NCI-H2171 (cell line): ENCODE results near the gene DSCAML1.
A peak's percentile ranks its signal among the peaks of the same experiment; 100 is the strongest.

Experiments
- DNase-seq: peaks from one replicate; lab custom pipeline; 2025; lab: John Stamatoyannopoulos, UW

Gene DSCAML1

DNA sequence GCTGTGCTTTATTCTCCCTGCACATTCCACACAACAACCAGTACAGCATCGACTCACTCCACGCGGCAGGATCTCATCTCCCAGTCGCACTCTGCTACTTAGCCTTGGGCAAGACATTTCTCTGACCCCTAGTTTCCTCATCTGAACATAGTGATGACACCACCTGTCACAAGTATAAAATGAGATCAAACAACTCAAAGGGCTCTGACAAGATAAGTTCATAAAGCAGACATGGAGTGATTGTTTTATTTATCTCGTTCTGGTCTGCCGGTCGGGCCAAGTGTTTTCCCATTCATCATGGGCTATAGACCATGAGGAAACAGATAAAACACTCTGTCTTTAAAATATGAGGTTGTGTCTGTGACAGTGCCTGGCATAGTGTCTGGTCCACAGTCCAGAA is 35.0 kb downstream of the DSCAML1 start:
- DNase-seq, result no peak

DNA sequence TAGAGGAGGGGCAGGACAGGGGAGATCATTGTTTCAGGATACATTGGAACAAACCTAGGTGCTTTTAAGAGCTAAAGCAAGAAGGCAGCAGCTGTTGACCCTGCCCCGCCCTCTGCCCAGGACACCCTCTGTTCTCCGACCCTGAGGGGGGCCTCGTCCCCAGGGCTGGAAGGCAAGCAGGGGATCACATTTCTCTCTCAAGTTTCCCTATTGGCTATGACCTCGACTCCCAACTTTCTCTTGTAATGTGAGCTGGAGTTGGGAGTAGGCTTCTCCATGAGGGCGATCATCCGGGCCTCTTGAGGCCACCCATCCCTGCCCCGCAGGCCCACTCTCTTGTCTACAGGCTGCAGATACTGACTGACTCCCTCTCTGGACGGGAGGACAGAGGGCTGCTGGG is 37.7 kb downstream of the DSCAML1 start:
- peak; percentile 62 for DNase-seq

DNA sequence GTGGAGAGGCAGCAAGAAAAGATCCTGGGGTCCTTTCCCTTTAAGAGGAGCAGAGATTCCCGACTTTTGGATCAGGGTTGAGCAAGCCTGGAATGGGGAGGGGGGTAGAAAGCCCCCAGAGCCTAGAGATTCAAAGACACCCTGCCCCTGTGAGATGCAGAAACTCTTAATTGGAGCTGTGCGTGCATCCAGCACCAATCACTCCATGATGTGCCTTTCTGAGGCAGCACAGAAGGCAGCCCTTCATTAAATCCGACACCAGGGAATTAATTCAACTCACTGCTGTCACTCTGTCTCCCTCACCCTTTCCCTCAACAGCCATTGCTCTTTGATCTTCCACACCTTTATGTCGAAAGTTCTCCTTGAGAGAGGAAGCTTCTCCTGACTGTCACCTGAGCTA is 43.0 kb downstream of the DSCAML1 start:
- DNase-seq, result no peak

DNA sequence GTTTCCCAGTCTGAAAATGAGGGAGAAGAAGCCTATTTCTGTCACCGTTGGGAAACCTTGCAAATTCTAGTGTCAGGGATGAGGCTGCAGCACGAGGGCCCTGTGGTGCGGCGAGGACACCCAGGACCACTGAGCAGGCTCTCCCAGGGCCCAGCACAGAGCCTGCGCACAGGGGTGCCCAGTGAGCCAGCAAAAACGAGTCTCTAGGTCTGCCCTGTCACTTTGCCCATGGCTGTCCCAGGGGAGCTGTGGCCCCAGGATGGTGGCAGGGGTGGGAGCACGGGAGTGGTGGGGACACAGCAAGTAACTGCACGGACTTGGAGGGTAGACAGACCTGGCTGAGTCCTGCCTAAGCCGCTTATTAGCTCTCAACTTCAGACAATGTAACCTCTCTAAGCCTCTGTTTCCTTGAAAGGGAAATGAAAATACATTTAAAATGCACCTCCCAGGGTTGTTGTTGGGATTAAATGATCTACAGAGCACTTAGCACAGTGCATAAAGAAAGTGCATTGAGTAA is 44.2 kb downstream of the DSCAML1 start:
- DNase-seq, result no peak

DNA sequence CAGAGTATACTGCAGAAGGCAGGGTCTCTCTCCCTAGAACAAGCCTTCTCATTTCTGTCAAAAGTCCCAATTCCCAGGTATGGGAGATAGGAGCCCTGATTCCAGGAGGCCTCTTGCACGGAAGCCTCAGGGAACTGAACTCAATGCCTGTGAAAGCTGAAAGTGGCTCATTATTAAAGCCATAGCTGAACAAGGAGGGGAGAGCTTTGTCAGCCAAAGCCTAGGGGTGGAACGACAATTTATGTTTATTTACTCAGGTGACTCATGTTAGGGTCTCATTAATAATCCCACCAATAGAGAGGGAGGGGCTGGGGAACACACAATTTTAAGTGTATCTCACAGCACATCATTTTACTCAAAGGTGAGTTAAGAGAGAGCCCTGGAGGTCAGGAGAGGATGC is 44.9 kb downstream of the DSCAML1 start:
- no peak for DNase-seq

DNA sequence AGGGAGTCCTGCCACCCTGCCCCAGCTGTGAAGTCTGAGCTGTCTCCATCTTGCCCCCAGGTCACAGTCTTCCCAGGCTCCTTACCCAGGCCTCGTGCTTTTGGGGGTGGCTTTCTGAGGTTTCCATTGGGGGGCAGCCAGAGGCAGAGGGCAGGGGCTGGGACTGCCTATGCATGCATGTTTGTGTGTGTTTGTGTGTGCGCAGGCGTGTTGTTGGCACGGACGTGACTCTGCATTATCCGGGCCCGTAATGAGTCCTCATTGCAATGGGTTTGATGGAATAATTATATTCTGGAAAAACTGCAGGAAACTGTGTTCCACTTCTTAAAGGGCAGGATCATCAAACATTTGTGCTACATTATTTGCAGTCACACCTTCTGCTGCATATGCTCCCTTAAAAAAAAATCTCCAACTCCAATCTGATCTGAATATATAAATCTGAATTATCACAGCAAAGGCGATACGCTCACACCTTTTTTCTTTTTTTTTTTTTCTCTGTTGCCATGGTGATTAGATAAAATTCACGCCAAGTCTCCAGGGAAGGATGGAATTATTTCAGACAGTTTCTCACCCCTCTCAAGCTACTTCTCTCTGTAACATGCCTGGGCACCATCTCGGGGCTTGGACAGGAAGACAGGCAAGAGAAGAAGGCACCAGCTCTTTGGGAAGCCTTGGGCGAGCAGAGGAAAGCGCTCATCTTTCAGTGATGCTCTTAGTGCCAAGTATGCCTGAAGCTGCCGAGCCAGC is 45.9 kb downstream of the DSCAML1 start:
- no peak for DNase-seq

DNA sequence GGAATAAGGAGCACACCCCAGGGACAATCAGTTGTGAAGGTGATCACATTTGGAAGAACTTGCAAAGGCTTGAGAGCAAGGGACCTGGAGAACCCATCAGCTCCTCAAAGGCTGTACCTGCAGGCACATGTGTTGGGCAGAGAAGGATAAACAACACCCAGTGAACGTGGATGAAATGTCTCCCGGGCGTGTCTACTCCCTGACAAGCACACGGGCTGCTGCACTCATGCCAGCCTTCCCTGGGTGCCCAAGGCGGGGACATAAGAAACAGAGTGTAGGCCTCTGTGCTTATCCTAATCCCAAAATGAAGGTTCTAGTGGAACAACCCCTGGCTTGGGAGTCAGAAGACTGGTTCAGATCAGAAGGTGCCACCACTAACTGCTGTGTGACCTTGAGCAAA is 46.7 kb downstream of the DSCAML1 start:
- DNase-seq, result no peak

DNA sequence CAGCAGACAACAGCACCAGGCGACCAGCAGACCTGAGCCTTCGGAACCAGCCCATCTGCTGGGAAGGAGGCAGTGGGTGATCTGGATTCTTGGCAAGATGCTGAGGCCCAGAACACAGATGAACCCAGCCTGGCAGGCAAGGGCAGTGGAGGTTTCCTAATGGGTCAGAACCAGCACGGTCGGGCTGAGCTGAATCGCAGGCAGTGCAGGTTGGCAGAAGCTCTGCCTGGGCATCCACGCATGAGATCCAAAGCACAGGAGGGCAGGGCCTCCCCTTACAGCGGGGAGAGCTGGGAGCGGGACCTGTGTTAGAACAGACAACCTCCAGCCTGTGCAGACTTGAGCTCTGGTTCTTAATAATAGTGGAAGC is 47.5 kb downstream of the DSCAML1 start:
- DNase-seq, result no peak

DNA sequence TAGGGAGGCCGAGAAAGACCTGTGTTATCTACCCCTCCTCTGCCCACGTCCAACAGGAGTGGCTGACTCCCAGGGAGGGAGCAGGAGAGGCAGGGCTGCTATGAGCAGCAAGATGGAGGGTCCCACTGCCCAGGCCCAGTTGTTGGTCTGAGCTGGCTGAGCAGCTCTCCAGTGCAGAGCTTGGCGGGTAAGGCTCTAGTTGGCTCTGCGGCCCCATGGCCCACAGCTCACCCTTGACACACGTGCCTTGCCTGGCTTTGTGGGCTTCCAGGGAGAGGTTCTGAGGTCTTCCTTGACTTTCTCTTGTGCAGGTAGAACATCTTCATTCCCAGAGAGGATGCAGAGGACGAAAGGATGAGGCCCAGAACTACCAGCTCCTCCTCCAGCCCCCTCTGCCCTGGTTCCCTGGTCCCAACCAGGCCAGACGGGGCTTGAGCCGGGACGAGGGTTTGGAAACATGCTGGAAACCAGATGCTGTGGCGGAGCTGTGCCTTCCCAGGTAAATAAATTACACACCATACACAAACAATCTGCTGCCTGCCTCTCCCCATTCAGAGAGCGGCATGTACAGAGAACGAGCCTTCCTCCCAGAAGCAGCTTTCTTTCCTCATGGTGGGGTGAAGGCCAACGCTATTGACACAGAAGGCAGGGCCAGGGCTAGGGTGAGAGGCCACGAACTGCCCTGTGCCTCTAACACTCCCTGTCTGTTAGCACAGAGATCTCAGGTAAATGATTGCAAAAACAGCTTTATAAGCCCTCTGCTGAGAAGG is 48.1 kb downstream of the DSCAML1 start:
- no peak for DNase-seq

DNA sequence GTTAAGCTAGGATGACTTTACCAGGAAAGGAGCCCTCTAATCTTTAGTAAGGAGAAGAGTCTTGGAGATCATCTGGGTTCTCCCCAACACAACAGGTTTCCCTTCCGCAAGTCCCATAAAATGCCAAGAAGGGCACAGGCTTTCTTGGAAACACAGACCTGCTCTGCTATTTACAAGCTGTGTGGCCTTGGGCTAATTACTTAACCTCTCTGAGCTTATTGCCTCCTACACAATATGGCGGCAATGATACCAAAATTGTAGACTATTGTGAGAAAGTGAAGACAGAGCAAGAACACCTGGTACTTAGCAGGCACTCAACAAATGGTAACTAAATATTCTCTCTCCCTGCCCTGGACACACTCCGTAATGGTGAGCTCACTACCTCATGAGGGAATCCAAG is 49.1 kb downstream of the DSCAML1 start:
- no peak for DNase-seq

DNA sequence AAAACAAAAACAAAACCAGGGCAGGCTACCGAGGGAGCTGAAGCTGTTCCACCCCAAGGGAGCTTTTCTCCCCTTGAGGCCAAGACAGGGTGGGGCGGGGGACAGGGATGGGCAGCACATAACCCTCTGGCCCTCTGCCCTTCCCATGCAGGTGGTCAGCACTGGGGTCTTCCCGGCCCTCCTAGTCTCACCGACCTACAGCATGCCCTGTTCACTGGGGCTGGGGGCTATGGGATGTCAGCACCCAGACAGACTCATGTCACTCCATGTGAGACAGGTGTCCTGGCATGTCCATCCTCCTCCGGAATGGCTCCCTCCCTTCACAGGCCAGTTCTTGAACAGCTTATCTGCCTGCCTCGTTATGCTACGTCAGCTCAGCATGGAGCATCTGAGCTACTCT is 51.7 kb downstream of the DSCAML1 start:
- DNase-seq, result no peak

DNA sequence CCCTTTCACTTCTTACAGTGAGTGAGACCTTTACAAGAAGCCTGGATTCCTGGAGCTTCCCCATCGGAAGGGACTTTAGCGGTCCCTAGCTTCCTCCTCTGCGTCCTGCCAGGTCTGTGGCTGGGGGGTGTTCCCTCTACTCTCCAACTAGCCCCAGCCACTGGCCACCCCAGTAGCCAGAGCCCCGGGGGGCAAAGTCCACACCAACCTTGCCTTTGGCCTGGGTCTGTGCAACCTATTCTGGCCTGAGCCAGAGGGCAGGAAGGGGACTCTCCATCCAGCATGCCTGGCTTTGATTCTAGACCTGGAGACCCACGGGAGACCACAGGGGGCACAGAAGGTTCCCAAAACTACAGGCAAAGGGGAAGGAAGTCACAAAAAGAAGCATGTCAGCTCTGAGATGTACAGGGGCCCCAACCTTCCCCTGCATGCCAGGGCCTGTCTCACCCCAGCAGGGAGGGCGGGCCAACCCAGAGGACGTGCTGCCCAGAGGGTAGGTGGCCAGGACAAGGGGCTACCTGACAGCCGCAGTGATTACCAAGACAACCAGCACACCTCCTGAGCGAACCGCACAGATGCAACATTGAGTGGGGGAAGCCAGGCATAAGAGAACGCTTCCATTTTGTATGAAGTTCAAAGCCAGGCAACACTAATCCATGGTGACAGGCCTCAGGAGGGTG is 52.4 kb downstream of the DSCAML1 start:
- DNase-seq, result no peak

DNA sequence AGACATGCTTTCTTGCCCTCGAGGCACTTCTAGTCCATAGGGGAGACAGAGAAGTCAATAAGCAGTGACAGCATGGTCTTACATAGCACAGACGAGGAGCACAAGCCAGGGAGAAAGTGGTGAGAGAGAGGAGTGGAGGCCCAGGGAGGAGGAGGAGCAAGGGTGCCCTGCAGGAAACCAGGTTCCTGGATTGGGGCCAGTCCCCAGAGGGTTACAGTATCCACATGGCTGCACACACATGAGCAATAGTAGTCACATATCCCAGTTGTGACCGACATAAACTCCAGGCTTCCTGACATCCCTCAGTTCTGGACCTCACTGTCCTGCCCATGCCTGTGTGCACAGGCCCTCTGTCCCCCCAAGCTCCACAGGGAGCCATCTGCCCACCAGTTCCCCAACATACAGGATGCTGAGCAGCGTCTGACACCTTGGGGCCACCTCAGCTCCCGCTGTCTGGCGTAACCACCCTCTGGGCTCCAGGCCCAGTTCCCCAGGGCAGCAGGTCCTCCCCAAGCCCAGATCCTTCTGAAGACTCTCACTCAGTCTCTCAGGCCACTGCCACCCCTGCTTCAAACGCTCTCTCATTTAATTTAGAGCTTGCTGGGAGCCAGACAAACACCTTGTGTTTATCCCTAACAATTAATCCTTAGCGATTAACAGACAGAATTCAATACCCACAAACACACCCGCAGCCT is 53.7 kb downstream of the DSCAML1 start:
- DNase-seq, result peak; percentile 19

DNA sequence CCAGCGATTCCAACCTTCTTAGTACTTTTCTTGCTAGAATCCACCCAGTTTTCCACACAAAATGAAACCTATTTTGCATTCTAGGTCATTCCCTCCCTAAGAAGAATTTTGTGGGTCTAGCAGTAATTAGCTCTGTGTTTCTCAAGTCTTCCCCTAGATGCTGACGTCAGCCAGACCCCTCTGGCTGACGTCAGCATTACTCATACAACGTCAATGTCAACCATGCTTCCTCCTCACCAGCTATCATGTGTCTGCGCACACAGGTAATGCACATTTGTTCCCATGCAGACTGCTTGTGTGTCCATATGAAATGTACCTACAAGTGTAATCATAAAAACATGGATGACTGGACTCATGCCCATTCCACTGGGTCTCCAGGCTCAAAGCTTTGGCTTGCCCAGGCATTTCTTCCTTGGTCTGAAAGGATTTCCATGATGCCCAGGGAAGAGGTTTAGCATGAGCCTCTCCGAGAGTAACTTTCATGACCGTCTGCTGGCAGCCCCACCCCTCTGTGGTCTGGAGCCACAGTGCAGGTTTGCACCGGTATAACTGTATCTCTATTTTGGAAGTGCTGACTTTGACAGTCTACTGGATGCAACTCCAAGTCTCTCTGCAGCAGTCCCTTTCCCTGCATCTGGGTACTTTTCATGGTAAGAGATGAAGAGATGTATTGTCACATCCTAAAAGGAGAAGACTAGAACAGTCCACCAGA is 58.6 kb downstream of the DSCAML1 start:
- DNase-seq, result no peak

DNA sequence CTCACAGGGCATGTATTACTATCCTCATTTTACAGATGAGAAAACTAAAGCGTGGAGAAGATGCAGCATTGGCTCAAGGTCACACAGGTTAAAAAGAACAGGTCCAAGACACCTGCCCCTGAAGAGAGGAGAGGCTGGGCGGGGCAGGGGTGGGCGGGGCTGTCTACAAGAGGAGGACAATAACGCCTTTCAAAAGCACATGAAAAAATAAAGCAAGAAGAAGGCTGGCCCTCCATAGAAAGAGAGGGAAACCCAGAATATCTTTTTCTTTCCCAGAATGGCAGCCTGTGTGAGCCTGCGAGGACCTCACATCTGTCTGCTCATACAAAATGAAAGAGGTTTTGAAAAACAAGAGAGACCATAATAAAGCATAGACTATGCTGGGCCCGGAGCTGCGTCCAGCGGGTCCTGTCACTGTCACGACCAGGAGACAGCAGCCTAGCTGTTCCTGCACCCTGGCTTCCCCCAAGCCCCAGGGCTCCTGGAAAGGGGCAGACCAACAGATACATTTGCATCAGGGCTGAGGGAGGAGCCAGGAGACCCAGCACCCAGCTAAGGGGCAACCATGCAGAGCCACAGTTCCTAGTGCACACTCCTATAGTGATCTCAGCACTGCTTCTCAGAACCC is 61.6 kb downstream of the DSCAML1 start:
- no peak for DNase-seq

DNA sequence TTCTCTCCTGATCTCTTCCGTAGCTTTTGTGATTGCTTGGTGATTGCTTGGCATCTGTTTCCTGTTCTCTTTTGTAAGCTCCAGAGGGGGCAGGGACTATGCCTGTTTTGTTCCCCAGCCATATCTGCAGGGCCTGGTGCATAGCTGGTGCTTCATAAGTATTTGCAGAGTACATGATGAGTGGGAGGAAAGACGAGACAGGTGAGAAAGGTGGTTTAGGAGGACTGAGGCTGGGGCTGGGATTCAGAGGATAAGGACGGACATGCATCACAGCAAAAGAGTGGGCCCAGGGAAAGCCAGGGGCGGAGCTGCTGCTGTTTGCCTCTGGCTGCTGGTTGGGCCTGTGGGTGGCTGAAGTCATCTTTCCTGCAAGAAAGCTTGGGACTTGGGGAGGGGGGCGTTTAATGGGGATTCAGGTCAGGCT is 62.4 kb downstream of the DSCAML1 start:
- DNase-seq, result no peak

DNA sequence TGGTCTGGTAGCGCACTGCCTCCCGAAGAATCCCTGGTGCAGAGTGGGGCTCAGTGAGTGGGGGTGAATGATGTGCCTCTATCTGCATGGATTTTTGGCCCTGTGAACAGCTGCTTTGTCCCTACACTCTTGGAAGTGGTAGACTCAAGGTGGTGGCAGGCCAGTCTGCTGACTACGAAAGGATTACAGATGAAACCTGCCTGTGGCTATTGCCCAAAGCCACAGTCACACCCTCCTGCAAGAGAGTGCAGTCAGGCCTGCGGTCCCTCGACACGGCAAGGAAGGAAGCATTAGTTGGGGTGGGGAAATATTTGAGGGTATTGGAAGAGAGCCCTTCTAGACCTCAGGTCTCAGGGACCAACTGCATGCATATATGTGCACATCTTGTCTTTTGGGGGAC is 63.7 kb downstream of the DSCAML1 start:
- no peak for DNase-seq

DNA sequence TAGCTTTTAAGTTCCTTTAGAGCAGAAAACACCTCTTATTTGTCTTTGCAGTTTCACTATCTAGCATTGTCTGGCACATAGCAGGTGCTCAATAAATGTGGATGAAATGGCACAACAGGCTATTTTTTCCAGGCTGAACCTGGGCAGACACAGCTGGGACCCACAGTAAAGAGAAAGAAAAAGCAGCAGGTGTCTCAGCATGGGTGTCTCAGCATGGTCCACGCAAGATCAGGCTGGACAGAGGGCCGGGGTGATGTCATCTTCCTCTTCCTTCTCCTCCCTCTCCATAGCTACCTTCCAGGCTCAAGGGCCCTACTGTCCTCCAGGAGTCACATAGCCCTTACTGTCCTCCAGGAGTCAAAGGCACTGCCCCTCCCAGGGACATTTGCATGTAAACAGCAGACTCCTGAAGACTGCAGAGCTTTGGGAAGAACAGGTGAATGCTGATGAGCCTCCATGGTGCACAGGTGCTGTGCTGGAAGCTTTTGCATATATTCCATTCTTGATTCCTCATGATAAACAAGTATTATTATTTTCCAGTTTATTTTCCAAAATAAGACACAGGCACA is 65.2 kb downstream of the DSCAML1 start:
- no peak for DNase-seq

DNA sequence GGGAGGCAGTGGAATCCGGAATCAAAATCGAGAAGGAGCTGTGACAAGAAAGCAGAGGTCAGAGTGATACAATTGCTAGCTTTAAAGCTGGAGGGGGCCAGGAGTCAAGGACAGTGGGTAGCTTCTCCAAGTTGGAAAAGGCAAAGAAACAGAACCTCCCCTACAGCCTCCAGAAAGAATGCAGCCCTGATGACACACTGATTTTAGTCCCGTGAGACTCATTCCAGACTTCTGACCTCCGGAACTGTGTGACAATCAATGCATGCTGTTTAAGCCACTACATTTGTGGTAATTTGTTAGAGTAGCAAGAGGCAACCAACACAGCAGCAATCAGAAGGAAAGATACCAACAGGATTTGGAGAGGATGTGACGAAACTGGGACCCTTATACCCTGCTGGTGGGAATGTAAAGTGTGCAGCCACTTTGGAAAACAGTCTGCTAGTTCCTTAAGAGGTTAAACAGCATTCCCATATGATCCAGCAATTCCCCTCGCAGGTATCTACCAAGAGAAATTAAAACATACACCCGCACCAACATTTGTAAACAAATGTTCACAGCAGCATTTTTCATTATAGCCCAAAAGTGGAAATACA is 66.7 kb downstream of the DSCAML1 start:
- no peak for DNase-seq

DNA sequence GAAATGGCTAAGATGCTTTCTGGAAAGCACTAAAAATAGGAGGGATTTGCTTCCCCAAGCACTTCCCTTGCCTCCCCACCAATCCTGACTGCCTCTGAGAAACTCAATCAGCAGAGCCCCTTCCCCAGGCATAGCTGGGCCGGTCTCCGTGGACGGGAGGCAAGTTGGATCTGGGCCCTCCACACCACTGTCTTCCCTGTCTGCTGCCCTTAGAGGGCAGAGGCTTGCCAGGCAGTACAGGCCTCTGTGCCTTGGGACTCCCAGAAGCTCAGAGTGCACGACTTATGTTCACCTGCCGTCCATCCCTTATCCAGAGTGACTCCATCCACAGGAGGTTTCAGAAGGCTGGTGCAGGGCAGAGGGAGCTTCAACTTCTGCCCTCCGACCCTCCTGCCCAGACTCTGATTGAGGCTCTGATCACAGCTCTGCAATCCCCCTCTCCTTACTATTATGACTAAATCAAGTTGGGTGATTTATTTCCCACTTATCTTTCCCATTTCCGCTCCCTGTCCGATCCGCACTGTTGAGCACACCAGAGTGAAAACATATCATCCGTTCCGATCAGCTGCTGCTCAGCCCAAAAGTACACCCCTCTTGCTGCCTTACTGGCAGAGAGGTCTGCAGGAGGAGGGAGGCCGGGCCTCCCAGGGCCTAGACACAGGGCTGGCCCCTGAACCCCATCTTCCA is 71.8 kb downstream of the DSCAML1 start:
- DNase-seq, result no peak
